IMR-90 (cell line): Measurements from ENCODE around the gene RNF112.

ENCODE experiments used
- CTCF ChIP-seq: conservative IDR thresholded peaks from 2 replicates; pipeline ENCODE4 v1.5.1; 2012; ENCODE audit warnings: mild to moderate bottlenecking, low read depth, low read length, improper control_type of control experiment
- MAFK ChIP-seq: IDR thresholded peaks from 2 replicates; pipeline ENCODE4 v1.6.1; 2012; ENCODE audit warnings: low read depth, low read length, improper control_type of control experiment
- MAZ ChIP-seq: IDR thresholded peaks from 2 replicates; pipeline ENCODE4 v1.6.1; 2012; ENCODE audit warnings: low read depth, mild to moderate bottlenecking, low read length, improper control_type of control experiment, moderate library complexity, borderline replicate concordance
- POLR2A ChIP-seq: IDR thresholded peaks from 2 replicates; pipeline ENCODE4 v1.6.1; 2012; ENCODE audit warnings: mild to moderate bottlenecking, low read depth, low read length
- RAD21 ChIP-seq: IDR thresholded peaks from 2 replicates; pipeline ENCODE4 v1.6.1; 2012; ENCODE audit warnings: low read length, improper control_type of control experiment
- RCOR1 ChIP-seq: IDR thresholded peaks from 2 replicates; pipeline ENCODE4 v1.6.1; 2012; ENCODE audit warnings: mild to moderate bottlenecking, low read length, improper control_type of control experiment; ENCODE audit not compliant: insufficient replicate concordance
- TF ChIP-seq, protein P1 (sequence below): fragments of 150-350 bp; IDR thresholded peaks from 2 replicates; pipeline ENCODE4 v1.6.1; 2016; ENCODE audit warnings: low read depth, mild to moderate bottlenecking, low read length, moderate library complexity, borderline replicate concordance

DNA sequence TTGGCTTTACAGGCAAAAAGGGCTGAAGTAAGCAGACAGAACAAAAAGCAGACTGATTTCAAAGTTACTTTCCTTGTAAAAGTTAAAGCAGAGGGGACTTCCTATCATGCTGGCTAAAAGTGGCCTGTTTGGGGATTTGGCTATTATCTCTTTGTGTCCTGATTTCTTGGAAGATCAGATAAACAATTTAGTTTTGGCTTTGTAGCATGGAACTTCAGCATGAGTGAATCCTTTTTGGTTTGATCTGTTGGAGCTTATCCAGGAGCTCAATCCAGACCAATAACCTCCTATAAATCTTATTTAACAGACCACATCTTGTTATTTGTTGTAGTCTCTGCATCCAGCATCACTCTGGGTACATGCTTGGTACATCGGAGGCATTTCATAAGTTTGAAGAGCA, 8.9 kb upstream of the RNF112 start:
- TF ChIP-seq CTCF (no peak), POLR2A (no peak), RAD21 (no peak), MAZ (no peak), RCOR1 (no peak), MAFK (no peak)
- TF ChIP-seq, protein P1, sequence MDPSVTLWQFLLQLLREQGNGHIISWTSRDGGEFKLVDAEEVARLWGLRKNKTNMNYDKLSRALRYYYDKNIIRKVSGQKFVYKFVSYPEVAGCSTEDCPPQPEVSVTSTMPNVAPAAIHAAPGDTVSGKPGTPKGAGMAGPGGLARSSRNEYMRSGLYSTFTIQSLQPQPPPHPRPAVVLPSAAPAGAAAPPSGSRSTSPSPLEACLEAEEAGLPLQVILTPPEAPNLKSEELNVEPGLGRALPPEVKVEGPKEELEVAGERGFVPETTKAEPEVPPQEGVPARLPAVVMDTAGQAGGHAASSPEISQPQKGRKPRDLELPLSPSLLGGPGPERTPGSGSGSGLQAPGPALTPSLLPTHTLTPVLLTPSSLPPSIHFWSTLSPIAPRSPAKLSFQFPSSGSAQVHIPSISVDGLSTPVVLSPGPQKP: no peak
